ENCODE results near the gene SDK2. TPM values are rescaled to one million over a fixed set of nuclear protein-coding genes. Genes with fewer than 3 reads are reported as not detected.

Gene SDK2
- total RNA-seq, 2 donors from 2014 or later, result 0.26 to 0.33 TPM

- no peak for ATAC-seq
- H3K27me3 ChIP-seq, result no peaks in the 10 kb centered on the region
- no peak for DNase-seq
- H3K4me3 ChIP-seq, result no peak overlapping the region
- TF ChIP-seq CTCF (IDR thresholded peaks at IDR 0.05) (no peak), POLR2A (IDR thresholded peaks at IDR 0.05) (no peak)
- no peaks in the 10 kb centered on the region for H3K9me3 ChIP-seq
- no peaks in the 10 kb centered on the region for H3K36me3 ChIP-seq (replicated peaks in 1 of 2; ENCODE audit: insufficient read depth in 1 of 2, low read depth in 2 of 2)
- intact Hi-C loops (cut with DNase I), result no loop called here
- 54 to 67% methylated on average over 7 of the region's 7 CpGs for WGBS, 2 donors
- no peak overlapping the region for H3K27ac ChIP-seq
- no peaks in the 10 kb centered on the region for H3K4me1 ChIP-seq
These were observed 105.8 kb downstream of the SDK2 start for GRCh38 chr17:73538445-73538844.

- TF ChIP-seq POLR2A (IDR thresholded peaks at IDR 0.05) (no peak), CTCF (IDR thresholded peaks at IDR 0.05) (no peak)
- ATAC-seq (no peak), DNase-seq (no peak)
- Histone ChIP-seq H3K9me3 (no peaks in the 10 kb centered on the region), H3K27ac (no peak overlapping the region), H3K36me3 (replicated peaks in 1 of 2; ENCODE audit: insufficient read depth in 1 of 2, low read depth in 2 of 2) (no peaks in the 10 kb centered on the region), H3K4me1 (no peaks in the 10 kb centered on the region), H3K27me3 (no peaks in the 10 kb centered on the region), H3K4me3 (no peak overlapping the region)
- 47 to 52% methylated on average over 26 to 28 of the region's 28 CpGs for whole genome bisulfite sequencing, 2 donors
- intact Hi-C loops (cut with DNase I), result no loop called here
These were observed 107.3 kb downstream of the SDK2 start for GRCh38 chr17:73536700-73537605.

GRCh38 chr17:73535746-73536145 lies 108.5 kb downstream of the SDK2 start:
- H3K27me3 ChIP-seq, result no peaks in the 10 kb centered on the region
- no peak overlapping the region for H3K4me3 ChIP-seq
- H3K9me3 ChIP-seq, result no peaks in the 10 kb centered on the region
- H3K36me3 ChIP-seq (replicated peaks in 1 of 2; ENCODE audit: insufficient read depth in 1 of 2, low read depth in 2 of 2), result no peaks in the 10 kb centered on the region
- WGBS, 2 donors, result 62 to 66% methylated on average over 6 of the region's 6 CpGs
- TF ChIP-seq POLR2A (IDR thresholded peaks at IDR 0.05) (no peak), CTCF (IDR thresholded peaks at IDR 0.05) (no peak)
- intact Hi-C loops (cut with DNase I), result no loop called here
- ATAC-seq, result no peak
- no peak overlapping the region for H3K27ac ChIP-seq
- no peak for DNase-seq
- no peaks in the 10 kb centered on the region for H3K4me1 ChIP-seq

GRCh38 chr17:73534209-73534909 lies 109.9 kb downstream of the SDK2 start:
- intact Hi-C loops (cut with DNase I), result no loop called here
- H3K4me3 ChIP-seq, result no peak overlapping the region
- H3K27me3 ChIP-seq, result no peaks in the 10 kb centered on the region
- no peak for ATAC-seq
- TF ChIP-seq CTCF (IDR thresholded peaks at IDR 0.05), result no peak
- no peak for TF ChIP-seq POLR2A (IDR thresholded peaks at IDR 0.05)
- H3K4me1 ChIP-seq, result no peaks in the 10 kb centered on the region
- H3K36me3 ChIP-seq (replicated peaks in 1 of 2; ENCODE audit: insufficient read depth in 1 of 2, low read depth in 2 of 2), result no peaks in the 10 kb centered on the region
- H3K9me3 ChIP-seq, result no peaks in the 10 kb centered on the region
- no peak overlapping the region for H3K27ac ChIP-seq
- 60 to 62% methylated on average over 15 of the region's 15 CpGs for WGBS, 2 donors
- no peak for DNase-seq
